SHP77 (cell line): ENCODE measurements around the gene SLC9A6.
"Not testable (repeated sequence)": the region's sequence is repeated elsewhere in the genome, so short reads cannot be mapped to it uniquely, and the experiment has no call there.

ENCODE experiments used
- DNase-seq, 2 experiments: peaks; one replicate each; lab custom pipeline; 2025; lab: John Stamatoyannopoulos, UW

SLC9A6 gene

GRCh38 chrX:136029766-136030165, 44.5 kb downstream of the SLC9A6 start:
- no peak for DNase-seq

GRCh38 chrX:136030303-136031191, 45.3 kb downstream of the SLC9A6 start:
- no peak for DNase-seq

- no peak for DNase-seq
Observed at GRCh38 chrX:136031626-136032025, 46.4 kb downstream of the SLC9A6 start.

GRCh38 chrX:136032370-136032769, 47.1 kb downstream of the SLC9A6 start:
- no peak for DNase-seq

- no peak for DNase-seq
Observed at GRCh38 chrX:136034668-136035067, 49.4 kb downstream of the SLC9A6 start.

- no peak for DNase-seq
Observed at GRCh38 chrX:136035663-136036062, 50.4 kb downstream of the SLC9A6 start.

GRCh38 chrX:136039485-136039884, 54.2 kb downstream of the SLC9A6 start:
- DNase-seq = no peak

- DNase-seq = no peak
Observed at GRCh38 chrX:136039968-136040367, 54.7 kb downstream of the SLC9A6 start.

- DNase-seq = no peak
Observed at GRCh38 chrX:136041254-136041812, 56.1 kb downstream of the SLC9A6 start.

GRCh38 chrX:136045008-136045407, 59.8 kb downstream of the SLC9A6 start:
- DNase-seq = no peak

GRCh38 chrX:136046295-136047015, 61.2 kb downstream of the SLC9A6 start:
- no peak for DNase-seq

GRCh38 chrX:136047016-136047642, 61.9 kb downstream of the SLC9A6 start:
- no peak for DNase-seq

- no peak for DNase-seq
Observed at GRCh38 chrX:136047969-136048368, 62.7 kb downstream of the SLC9A6 start.

- no peak for DNase-seq
Observed at GRCh38 chrX:136048446-136048845, 63.2 kb downstream of the SLC9A6 start.

GRCh38 chrX:136049608-136050007, 64.4 kb downstream of the SLC9A6 start:
- no peak for DNase-seq

- DNase-seq = not testable (repeated sequence)
Observed at GRCh38 chrX:136050875-136051274, 65.6 kb downstream of the SLC9A6 start.

GRCh38 chrX:136051611-136052010, 66.4 kb downstream of the SLC9A6 start:
- no peak for DNase-seq

- DNase-seq = no peak
Observed at GRCh38 chrX:136055651-136056221, 70.5 kb downstream of the SLC9A6 start.

- DNase-seq = no peak
Observed at GRCh38 chrX:136057567-136057966, 72.3 kb downstream of the SLC9A6 start.

GRCh38 chrX:136059350-136059749, 74.1 kb downstream of the SLC9A6 start:
- DNase-seq = no peak

GRCh38 chrX:136061286-136061685, 76.1 kb downstream of the SLC9A6 start:
- no peak for DNase-seq

- DNase-seq = no peak
Observed at GRCh38 chrX:136061696-136062095, 76.5 kb downstream of the SLC9A6 start.
